Tibial nerve (tissue), 4 donors: ENCODE measurements around the gene GLRA2. TPM values are rescaled to one million over a fixed set of nuclear protein-coding genes. Genes with fewer than 3 reads are reported as not detected.

ENCODE experiments used
- DNase-seq, 2 donors: peaks; one replicate each; pipeline ENCODE4 v3.0.0-alpha.2; 2019; ENCODE audit warnings: low spot score in 2 of 2
- H3K27ac ChIP-seq, 4 donors: fragments of 200-600 bp; sonication (generic) in 3 of 4; one replicate each; pipeline ENCODE4 v1.5.1; 2017 to 2019; ENCODE audit warnings: mild to moderate bottlenecking in 1 of 4
- H3K27me3 ChIP-seq, 2 donors: fragments of 200-600 bp; sonication (generic) in 1 of 2; one replicate each; pipeline versions ENCODE4 v1.5.1 to v1.6.0; 2017 to 2019
- H3K36me3 ChIP-seq, 3 donors: fragments of 200-600 bp; sonication (generic); one replicate each; pipeline ENCODE4 v1.5.1; 2018 to 2019
- H3K4me1 ChIP-seq, 4 donors: fragments of 200-600 bp; sonication (generic) in 3 of 4; one replicate each; pipeline ENCODE4 v1.5.1; 2017 to 2019
- H3K4me3 ChIP-seq, 4 donors: fragments of 200-600 bp; sonication (generic) in 3 of 4; one replicate each; pipeline ENCODE4 v1.5.1; 2017 to 2019; ENCODE audit warnings: mild to moderate bottlenecking in 1 of 4, moderate library complexity in 1 of 4
- H3K9me3 ChIP-seq, 4 donors: fragments of 200-600 bp; sonication (generic) in 3 of 4; one replicate each; pipeline ENCODE4 v1.5.1; 2017 to 2019
- CTCF ChIP-seq, 5 experiments: fragments of 200-600 bp in 3 of 5; fragments of 450-650 bp in 2 of 5; sonication (generic) in 3 of 5; IDR thresholded peaks; one replicate each; pipeline ENCODE4 v1.5.1; 2016 to 2019; ENCODE audit warnings: antibody characterized with exemption in 5 of 5, mild to moderate bottlenecking in 3 of 5, moderate library complexity in 2 of 5
- EP300 ChIP-seq, 2 donors: sonication (generic); formaldehyde crosslinking; IDR thresholded peaks; one replicate each; pipeline ENCODE4 v1.6.1; 2017; ENCODE audit warnings: antibody characterized with exemption in 2 of 2, mild to moderate bottlenecking in 1 of 2
- POLR2A ChIP-seq, 2 donors: fragments of 450-650 bp; IDR thresholded peaks; one replicate each; pipeline ENCODE4 v1.6.1; 2017; ENCODE audit warnings: antibody characterized with exemption in 2 of 2, mild to moderate bottlenecking in 2 of 2, moderate library complexity in 2 of 2
- WGBS, 2 donors: methylation state at CpG; one replicate each; pipeline ENCODE4 v1.1.5; 2018; 5-methylcytosine and 5-hydroxymethylcytosine counted together
- total RNA-seq, 4 donors: library from RNA; depleted of rRNA; stranded (reverse); fragments of >200 nt; gene quantifications; one replicate each; pipeline ENCODE4 v1.1.0, GENCODE V29; 2016

GLRA2 gene
- total RNA-seq, 4 donors from 2014 or later, result not detected

- 77 to 83% methylated on average over 5 of the region's 5 CpGs for WGBS, 2 donors
- H3K9me3 ChIP-seq, result no peaks in the 10 kb centered on the region
- DNase-seq, result no peak
- H3K4me1 ChIP-seq, result no peaks in the 10 kb centered on the region
- TF ChIP-seq EP300 (IDR thresholded peaks at IDR 0.05) (no peak), POLR2A (IDR thresholded peaks at IDR 0.05) (no peak), CTCF (IDR thresholded peaks at IDR 0.05) (no peak)
- H3K27me3 ChIP-seq, result no peaks in the 10 kb centered on the region
- no peak overlapping the region for H3K27ac ChIP-seq
- H3K4me3 ChIP-seq, result no peak overlapping the region
- H3K36me3 ChIP-seq, result no peaks in the 10 kb centered on the region
Measured at GRCh38 chrX:14700982-14701381, 171.6 kb downstream of the GLRA2 start.

GRCh38 chrX:14702145-14702544, 172.8 kb downstream of the GLRA2 start:
- Histone ChIP-seq H3K27me3 (no peaks in the 10 kb centered on the region), H3K36me3 (no peaks in the 10 kb centered on the region)
- no peak for DNase-seq

GRCh38 chrX:14712096-14712495, 182.8 kb downstream of the GLRA2 start:
- Histone ChIP-seq H3K9me3 (no peaks in the 10 kb centered on the region), H3K4me1 (no peaks in the 10 kb centered on the region), H3K36me3 (no peaks in the 10 kb centered on the region), H3K27ac (no peak overlapping the region), H3K4me3 (no peak overlapping the region), H3K27me3 (no peaks in the 10 kb centered on the region)
- no peak for DNase-seq
- no peak for TF ChIP-seq EP300 (IDR thresholded peaks at IDR 0.05)
- TF ChIP-seq POLR2A (IDR thresholded peaks at IDR 0.05), result no peak
- no peak for TF ChIP-seq CTCF (IDR thresholded peaks at IDR 0.05)
- WGBS, 2 donors, result 83 to 89% methylated on average over 3 of the region's 3 CpGs

More at GRCh38 chrX:14702145-14702544, 172.8 kb downstream of the GLRA2 start:
- Histone ChIP-seq H3K4me3 (no peak overlapping the region), H3K9me3 (no peaks in the 10 kb centered on the region), H3K27ac (no peak overlapping the region), H3K4me1 (no peaks in the 10 kb centered on the region)
- TF ChIP-seq EP300 (IDR thresholded peaks at IDR 0.05) (no peak), POLR2A (IDR thresholded peaks at IDR 0.05) (no peak), CTCF (IDR thresholded peaks at IDR 0.05) (no peak)

- Histone ChIP-seq H3K4me1 (no peaks in the 10 kb centered on the region), H3K27ac (no peak overlapping the region), H3K36me3 (no peaks in the 10 kb centered on the region), H3K4me3 (no peak overlapping the region), H3K9me3 (no peaks in the 10 kb centered on the region), H3K27me3 (no peaks in the 10 kb centered on the region)
- TF ChIP-seq EP300 (IDR thresholded peaks at IDR 0.05), result no peak
- no peak for TF ChIP-seq POLR2A (IDR thresholded peaks at IDR 0.05)
- TF ChIP-seq CTCF (IDR thresholded peaks at IDR 0.05), result no peak
- DNase-seq, result no peak
- 86 to 95% methylated on average over 3 of the region's 3 CpGs for WGBS, 2 donors
Measured at GRCh38 chrX:14717949-14718348, 188.6 kb downstream of the GLRA2 start.

- no peaks in the 10 kb centered on the region for H3K9me3 ChIP-seq
- no peak overlapping the region for H3K27ac ChIP-seq
- DNase-seq, result no peak
- WGBS, 2 donors, result 53 to 56% methylated on average over 2 of the region's 2 CpGs
- H3K36me3 ChIP-seq, result no peaks in the 10 kb centered on the region
- H3K4me3 ChIP-seq, result no peak overlapping the region
- no peaks in the 10 kb centered on the region for H3K4me1 ChIP-seq
- H3K27me3 ChIP-seq, result no peaks in the 10 kb centered on the region
- TF ChIP-seq POLR2A (IDR thresholded peaks at IDR 0.05) (no peak), EP300 (IDR thresholded peaks at IDR 0.05) (no peak), CTCF (IDR thresholded peaks at IDR 0.05) (no peak)
Measured at GRCh38 chrX:14718403-14718802, 189.1 kb downstream of the GLRA2 start.
